Fibroblast of mammary gland (primary cell): ENCODE data around the gene IFNL2.
"Not testable (repeated sequence)": the region's sequence is repeated elsewhere in the genome, so short reads cannot be mapped to it uniquely, and the experiment has no call there.

Experiments
- DNase-seq: peaks from one replicate; pipeline ENCODE4 v3.0.0-alpha.2; 2010; ENCODE audit warnings: low read depth
- H3K4me3 ChIP-seq: 2 replicates; pipeline ENCODE4 v1.5.1; 2011; ENCODE audit warnings: low read depth, mild to moderate bottlenecking, low read length, moderate library complexity; ENCODE audit not compliant: control insufficient read depth
- TF ChIP-seq, protein P1 (sequence below): conservative IDR thresholded peaks from 2 replicates; pipeline ENCODE4 v1.5.1; 2011; ENCODE audit warnings: low read depth, low read length, inconsistent platforms; ENCODE audit not compliant: control insufficient read depth, insufficient read depth

Gene IFNL2

GRCh38 chr19:39304701-39305571 is 36.7 kb downstream of the IFNL2 start:
- DNase-seq = no peak
- H3K4me3 ChIP-seq = no peak overlapping the region
- TF ChIP-seq, protein P1, sequence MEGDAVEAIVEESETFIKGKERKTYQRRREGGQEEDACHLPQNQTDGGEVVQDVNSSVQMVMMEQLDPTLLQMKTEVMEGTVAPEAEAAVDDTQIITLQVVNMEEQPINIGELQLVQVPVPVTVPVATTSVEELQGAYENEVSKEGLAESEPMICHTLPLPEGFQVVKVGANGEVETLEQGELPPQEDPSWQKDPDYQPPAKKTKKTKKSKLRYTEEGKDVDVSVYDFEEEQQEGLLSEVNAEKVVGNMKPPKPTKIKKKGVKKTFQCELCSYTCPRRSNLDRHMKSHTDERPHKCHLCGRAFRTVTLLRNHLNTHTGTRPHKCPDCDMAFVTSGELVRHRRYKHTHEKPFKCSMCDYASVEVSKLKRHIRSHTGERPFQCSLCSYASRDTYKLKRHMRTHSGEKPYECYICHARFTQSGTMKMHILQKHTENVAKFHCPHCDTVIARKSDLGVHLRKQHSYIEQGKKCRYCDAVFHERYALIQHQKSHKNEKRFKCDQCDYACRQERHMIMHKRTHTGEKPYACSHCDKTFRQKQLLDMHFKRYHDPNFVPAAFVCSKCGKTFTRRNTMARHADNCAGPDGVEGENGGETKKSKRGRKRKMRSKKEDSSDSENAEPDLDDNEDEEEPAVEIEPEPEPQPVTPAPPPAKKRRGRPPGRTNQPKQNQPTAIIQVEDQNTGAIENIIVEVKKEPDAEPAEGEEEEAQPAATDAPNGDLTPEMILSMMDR = no peak

- DNase-seq = no peak
- TF ChIP-seq, protein P1 = no peak
- no peak overlapping the region for H3K4me3 ChIP-seq
These were observed 37.9 kb downstream of the IFNL2 start for GRCh38 chr19:39306075-39306474.

- TF ChIP-seq, protein P1 = no peak
- no peak for DNase-seq
- no peak overlapping the region for H3K4me3 ChIP-seq
These were observed 39.0 kb downstream of the IFNL2 start for GRCh38 chr19:39307046-39307821.

DNA sequence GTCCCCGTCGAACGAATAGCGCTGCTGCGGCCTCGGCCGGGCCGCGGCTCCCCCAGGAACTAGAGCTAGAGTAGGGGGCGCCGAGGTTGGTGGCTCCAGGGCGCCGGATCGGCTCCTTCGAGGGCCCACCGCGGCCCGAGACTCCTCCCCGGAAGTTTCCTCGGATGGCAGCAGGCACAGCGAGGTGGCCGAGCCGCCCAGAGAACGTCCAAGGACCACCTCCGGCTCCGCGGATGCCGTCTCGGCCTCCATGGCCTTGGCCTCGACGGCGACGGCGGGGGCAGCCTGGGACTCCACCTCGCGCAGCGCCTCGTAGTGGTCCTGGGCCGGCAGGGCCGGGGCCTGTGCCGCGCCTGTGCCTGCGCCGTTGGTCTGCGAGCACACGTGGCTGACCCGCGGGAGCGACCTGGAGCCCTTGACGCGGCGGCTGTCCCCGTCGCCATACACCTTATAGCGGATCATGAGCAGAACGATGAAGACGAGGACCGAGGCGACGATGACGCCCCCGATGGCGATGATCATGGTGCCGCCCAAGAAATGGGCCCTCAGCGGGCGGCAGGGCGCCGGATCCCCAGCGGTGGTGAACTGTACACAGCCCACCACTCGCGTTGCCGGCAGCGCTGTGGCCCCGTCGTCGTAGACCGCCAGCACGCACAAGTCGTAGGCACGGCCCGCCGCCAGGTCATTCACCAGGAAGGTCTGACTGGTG is 39.8 kb downstream of the IFNL2 start:
- DNase-seq = no peak
- no peak overlapping the region for H3K4me3 ChIP-seq
- TF ChIP-seq, protein P1 = no peak

DNA sequence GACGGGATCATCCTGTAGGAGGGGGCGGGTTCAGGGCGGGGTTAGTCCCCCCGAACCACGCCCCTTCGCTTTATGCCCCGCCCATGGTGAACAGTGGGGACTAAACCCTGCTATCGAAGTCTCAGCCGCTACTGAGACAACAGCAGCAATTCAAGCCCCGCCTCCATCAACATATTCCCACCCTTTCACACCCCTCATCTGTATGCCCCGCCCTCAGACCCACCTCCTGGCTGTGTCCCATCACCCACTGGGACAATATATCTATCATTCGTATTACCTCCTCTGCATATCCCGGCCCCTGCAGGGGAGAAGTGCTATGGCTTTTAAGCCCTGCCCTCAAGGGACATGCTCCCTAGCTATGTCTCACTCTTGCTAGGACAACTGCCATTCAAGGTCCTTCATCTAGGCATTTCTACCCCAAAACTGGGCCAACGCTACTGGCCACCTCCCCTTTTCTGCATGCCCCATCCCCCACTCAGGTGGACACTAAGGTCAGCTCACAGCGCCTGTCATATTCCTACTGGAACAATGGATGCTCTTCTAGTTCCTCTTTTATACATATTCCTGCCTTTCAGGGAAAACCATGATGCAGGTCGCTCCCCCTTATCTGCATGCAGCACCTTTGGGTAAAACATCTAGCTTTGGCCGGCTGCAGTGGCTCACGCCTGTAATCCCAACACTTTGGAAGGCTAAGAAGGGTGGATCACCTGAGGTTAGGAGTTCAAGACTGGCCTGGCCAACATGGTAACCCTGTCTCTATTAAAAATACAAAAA is 40.5 kb downstream of the IFNL2 start:
- DNase-seq = no peak
- H3K4me3 ChIP-seq = no peak overlapping the region
- TF ChIP-seq, protein P1 = no peak

- not testable (repeated sequence) for DNase-seq
These were observed 41.1 kb downstream of the IFNL2 start for GRCh38 chr19:39309305-39309670.

More at GRCh38 chr19:39309305-39309670, 41.1 kb downstream of the IFNL2 start:
- not testable (repeated sequence) for H3K4me3 ChIP-seq
